Panc1 (cell line): ENCODE measurements around the gene MED13L. TPM values are rescaled to one million over a fixed set of nuclear protein-coding genes. Genes with fewer than 3 reads are reported as not detected.

ENCODE experiments used
- ATAC-seq: fragments of 200-7000 bp; cut with Tn5 transposase; 2 replicates; pipeline ENCODE4 v1.9.1; 2020; ENCODE audit warnings: mild to moderate bottlenecking, moderate library complexity
- BruUV-seq: library from RNA; stranded (reverse); fragments of 400-500 nt; replicated peaks from 2 replicates; lab custom pipeline; 2021; lab: Mats Ljungman, UMichigan
- CTCF ChIA-PET: fragments of 300-600 bp; sonication (Branson Sonifier 250); formaldehyde crosslinking; loops from one replicate; lab custom pipeline; 2022; ENCODE audit warnings: antibody characterized with exemption; lab: Charles Lee
- POLR2A ChIA-PET: fragments of 300-600 bp; sonication (Branson Sonifier 250); formaldehyde crosslinking; loops from one replicate; lab custom pipeline; 2022; ENCODE audit warnings: antibody characterized with exemption; lab: Charles Lee
- DNase-seq: peaks from one replicate; pipeline ENCODE4 v3.0.0-alpha.2; 2010; ENCODE audit warnings: low read depth, low spot score
- H3K27ac ChIP-seq: 2 replicates; pipeline ENCODE4 v1.5.1; 2011; ENCODE audit warnings: mild to moderate bottlenecking, low read length, inconsistent platforms
- H3K27me3 ChIP-seq: fragments of 200-500 bp; sonication (Bioruptor generic); 2 replicates; pipeline ENCODE4 v1.6.0; 2014; ENCODE audit warnings: low read length, inconsistent platforms; ENCODE audit not compliant: control insufficient read depth, insufficient read depth
- H3K36me3 ChIP-seq: fragments of 200-500 bp; sonication (Bioruptor generic); 2 replicates; pipeline ENCODE4 v1.5.1; 2014; ENCODE audit warnings: inconsistent platforms, mild to moderate bottlenecking, low read length, moderate library complexity; ENCODE audit not compliant: control insufficient read depth, insufficient read depth
- H3K4me1 ChIP-seq: 2 replicates; pipeline ENCODE4 v1.5.1; 2011; ENCODE audit warnings: inconsistent platforms, mild to moderate bottlenecking, low read length, moderate library complexity; ENCODE audit not compliant: control insufficient read depth, insufficient read depth
- H3K4me3 ChIP-seq, 2 experiments: 2 replicates each; pipeline ENCODE4 v1.5.1; 2011 to 2012; ENCODE audit warnings: low read depth in 2 of 2, low read length in 2 of 2, mild to moderate bottlenecking in 2 of 2, inconsistent platforms in 1 of 2, moderate library complexity in 1 of 2
- H3K9me3 ChIP-seq: fragments of 200-500 bp; sonication (Bioruptor generic); 2 replicates; pipeline ENCODE4 v1.5.1; 2014; ENCODE audit warnings: low read depth, mild to moderate bottlenecking, inconsistent platforms, low read length, moderate library complexity; ENCODE audit not compliant: control insufficient read depth, insufficient read depth
- CTCF ChIP-seq: fragments of 450-650 bp; IDR thresholded peaks from 2 replicates; pipeline ENCODE4 v1.5.1; 2017; ENCODE audit warnings: mild to moderate bottlenecking
- POLR2AphosphoS5 ChIP-seq: IDR thresholded peaks from 2 replicates; pipeline ENCODE4 v1.6.1; 2012; ENCODE audit warnings: mild to moderate bottlenecking, low read depth, low read length, moderate library complexity
- SIN3A ChIP-seq: IDR thresholded peaks from 2 replicates; pipeline ENCODE4 v1.6.1; 2012; ENCODE audit warnings: low read depth, mild to moderate bottlenecking, low read length, moderate library complexity, borderline replicate concordance; ENCODE audit not compliant: insufficient read depth
- TCF7L2 ChIP-seq: IDR thresholded peaks from 2 replicates; pipeline ENCODE4 v1.6.1; 2011; ENCODE audit warnings: mild to moderate bottlenecking, low read depth, low read length, inconsistent platforms
- in situ Hi-C: cut with HindIII; loops from 2 replicates; pipeline ENCODE4 v1.10.0; 2016; ENCODE audit warnings: low sequenced_read_pairs, low pct_unique_long_range_greater_than_20kb
- intact Hi-C: fragments of 100-400 bp; cut with micrococcal nuclease; formaldehyde crosslinking; loops from one replicate; pipeline ENCODE4 v1.10.0; 2022; ENCODE audit not compliant: unreplicated experiment
- total RNA-seq: library from RNA; stranded (reverse); gene quantifications from one replicate; pipeline ENCODE4 v1.2.1, GENCODE V29; 2021; ENCODE audit not compliant: unreplicated experiment
- TF ChIP-seq, protein P1 (sequence below), 2 experiments: IDR thresholded peaks; 2 replicates each; pipeline ENCODE4 v1.6.1; 2011 to 2012; ENCODE audit warnings: low read depth in 2 of 2, control low read depth in 1 of 2, low read length in 1 of 2, mild to moderate bottlenecking in 1 of 2, moderate library complexity in 1 of 2; ENCODE audit not compliant: insufficient read depth in 1 of 2

Gene MED13L
- total RNA-seq, 1 experiment from 2014 or later, result 170 TPM

DNA sequence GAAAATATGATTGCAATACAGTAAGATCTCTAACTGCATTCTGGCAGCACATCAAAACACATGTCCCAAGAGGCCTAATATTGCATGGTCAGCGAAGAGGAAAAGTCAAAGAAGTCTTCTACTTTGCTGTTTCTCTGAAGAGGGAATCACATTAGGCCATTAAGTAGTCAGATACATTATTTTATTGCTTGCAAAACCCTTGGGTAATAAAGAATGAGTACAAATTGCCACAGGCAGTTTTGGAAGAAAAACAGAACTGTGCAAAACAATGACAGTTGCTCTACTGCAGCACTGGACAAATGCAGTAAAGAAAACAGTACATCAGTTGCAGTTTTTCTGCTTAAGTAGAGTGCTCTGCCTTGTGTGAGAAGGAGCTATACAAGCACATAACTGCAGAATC, 211.9 kb downstream of the MED13L start:
- in situ Hi-C loops, result no loop called here

GRCh38 chr12:116064493-116064892, 213.0 kb downstream of the MED13L start:
- TF ChIP-seq SIN3A (no peak), POLR2AphosphoS5 (no peak), TCF7L2 (no peak), CTCF (no peak)
- TF ChIP-seq, protein P1, sequence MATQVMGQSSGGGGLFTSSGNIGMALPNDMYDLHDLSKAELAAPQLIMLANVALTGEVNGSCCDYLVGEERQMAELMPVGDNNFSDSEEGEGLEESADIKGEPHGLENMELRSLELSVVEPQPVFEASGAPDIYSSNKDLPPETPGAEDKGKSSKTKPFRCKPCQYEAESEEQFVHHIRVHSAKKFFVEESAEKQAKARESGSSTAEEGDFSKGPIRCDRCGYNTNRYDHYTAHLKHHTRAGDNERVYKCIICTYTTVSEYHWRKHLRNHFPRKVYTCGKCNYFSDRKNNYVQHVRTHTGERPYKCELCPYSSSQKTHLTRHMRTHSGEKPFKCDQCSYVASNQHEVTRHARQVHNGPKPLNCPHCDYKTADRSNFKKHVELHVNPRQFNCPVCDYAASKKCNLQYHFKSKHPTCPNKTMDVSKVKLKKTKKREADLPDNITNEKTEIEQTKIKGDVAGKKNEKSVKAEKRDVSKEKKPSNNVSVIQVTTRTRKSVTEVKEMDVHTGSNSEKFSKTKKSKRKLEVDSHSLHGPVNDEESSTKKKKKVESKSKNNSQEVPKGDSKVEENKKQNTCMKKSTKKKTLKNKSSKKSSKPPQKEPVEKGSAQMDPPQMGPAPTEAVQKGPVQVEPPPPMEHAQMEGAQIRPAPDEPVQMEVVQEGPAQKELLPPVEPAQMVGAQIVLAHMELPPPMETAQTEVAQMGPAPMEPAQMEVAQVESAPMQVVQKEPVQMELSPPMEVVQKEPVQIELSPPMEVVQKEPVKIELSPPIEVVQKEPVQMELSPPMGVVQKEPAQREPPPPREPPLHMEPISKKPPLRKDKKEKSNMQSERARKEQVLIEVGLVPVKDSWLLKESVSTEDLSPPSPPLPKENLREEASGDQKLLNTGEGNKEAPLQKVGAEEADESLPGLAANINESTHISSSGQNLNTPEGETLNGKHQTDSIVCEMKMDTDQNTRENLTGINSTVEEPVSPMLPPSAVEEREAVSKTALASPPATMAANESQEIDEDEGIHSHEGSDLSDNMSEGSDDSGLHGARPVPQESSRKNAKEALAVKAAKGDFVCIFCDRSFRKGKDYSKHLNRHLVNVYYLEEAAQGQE (IDR thresholded peaks at IDR 0.05; ENCODE audit: insufficient read depth in 1 of 2, low read depth in 2 of 2, low read length in 1 of 2), result no peak
- no TSS peak for BruUV-seq
- CTCF ChIA-PET, result no interaction called here

More for the DNA sequence above, 211.9 kb downstream of the MED13L start:
- H3K27me3 ChIP-seq, result no peaks in the 10 kb centered on the region
- peaks cover 52% of the 10 kb centered on the region for H3K4me1 ChIP-seq
- POLR2A ChIA-PET, result interaction anchor here (0.7 kb wide), 1 partner anchor 41 kb away, joined by 3 read pairs; no protein-coding TSS in a partner anchor
- ATAC-seq, result no peak
- H3K4me3 ChIP-seq, result no peak overlapping the region
- H3K36me3 ChIP-seq, result no peaks in the 10 kb centered on the region
- no peak for TF ChIP-seq POLR2AphosphoS5
- no peak for TF ChIP-seq SIN3A
- TF ChIP-seq, protein P1 (IDR thresholded peaks at IDR 0.05; ENCODE audit: insufficient read depth in 1 of 2, low read depth in 2 of 2, low read length in 1 of 2), result no peak
- TF ChIP-seq TCF7L2, result no peak
- BruUV-seq, result no TSS peak
- H3K27ac ChIP-seq, result peak overlapping the region; percentile 70
- H3K9me3 ChIP-seq, result no peaks in the 10 kb centered on the region
- CTCF ChIA-PET, result no interaction called here
- intact Hi-C loops, result loop anchor here (10.0 kb wide), 1 partner anchor 159 kb away; no protein-coding TSS in a partner anchor
- no peak for DNase-seq

More at GRCh38 chr12:116064493-116064892, 213.0 kb downstream of the MED13L start:
- DNase-seq (no peak), ATAC-seq (no peak)
- Histone ChIP-seq H3K9me3 (no peaks in the 10 kb centered on the region), H3K4me3 (no peak overlapping the region), H3K4me1 (peaks cover 52% of the 10 kb centered on the region), H3K27ac (peak overlapping the region; percentile 45; the same call in 1 of the 2 replicates), H3K36me3 (no peaks in the 10 kb centered on the region), H3K27me3 (no peaks in the 10 kb centered on the region)
- in situ Hi-C loops, result no loop called here
- POLR2A ChIA-PET, result interaction anchor here (0.8 kb wide), 1 partner anchor 57 kb away, joined by 4 read pairs; no protein-coding TSS in a partner anchor
- intact Hi-C loops, result loop anchor here (10.0 kb wide), 1 partner anchor 160 kb away; no protein-coding TSS in a partner anchor
